Suppressor macrophage treated with lipopolysaccharide for 4 hours (primary cell): ENCODE data around the gene HOXB8.

Source experiments
- DNase-seq: peaks from one replicate; pipeline ENCODE4 v3.0.0-alpha.2; 2020

The HOXB8 gene

DNA sequence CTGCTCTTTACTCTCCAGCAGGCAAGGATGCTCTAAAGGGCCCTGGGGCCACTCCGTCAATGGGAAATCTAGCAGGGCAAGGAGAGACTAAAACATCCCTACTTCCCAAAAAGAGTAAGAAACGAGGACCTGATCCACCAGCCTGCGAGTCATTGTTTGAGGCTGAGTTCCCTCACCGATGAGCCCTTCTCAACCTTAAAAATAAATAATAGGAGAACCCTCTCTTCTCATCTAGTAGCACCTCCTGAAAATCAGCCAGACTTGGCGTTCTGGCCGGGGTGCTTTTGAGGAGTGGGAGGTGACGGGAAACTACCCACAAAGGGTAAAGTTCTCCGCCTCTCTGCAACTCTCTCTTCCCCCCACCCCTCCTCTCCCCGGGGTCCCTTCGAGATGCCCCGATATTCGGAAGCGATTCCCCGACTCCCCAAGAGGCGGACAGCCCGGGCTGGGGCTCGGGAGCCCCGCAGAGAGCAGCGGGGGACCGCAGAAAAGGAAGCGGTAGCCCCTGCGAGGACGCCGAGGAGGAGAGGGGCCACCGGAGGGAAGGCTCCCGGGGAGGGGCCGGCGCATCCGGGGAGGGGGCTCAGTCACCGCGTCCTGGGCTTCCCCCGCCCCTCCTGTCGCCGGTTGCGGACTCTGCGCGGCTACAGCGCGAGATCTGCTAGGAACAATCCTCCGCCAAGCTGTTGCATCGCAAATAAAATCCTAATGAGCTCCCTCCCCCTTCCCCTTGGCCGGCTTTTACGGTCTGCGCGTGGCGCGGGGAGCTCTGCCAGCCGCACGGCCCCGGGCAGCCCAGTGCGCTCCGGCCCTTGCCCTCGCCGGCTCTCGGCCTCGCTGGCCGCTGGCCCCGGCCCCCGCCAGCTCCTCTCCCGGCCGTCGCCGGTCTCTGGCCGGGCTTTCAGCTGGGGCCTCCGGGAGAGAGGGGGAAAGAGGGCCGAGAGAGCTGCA is 9.7 kb upstream of the HOXB8 start:
- no peak for DNase-seq

DNA sequence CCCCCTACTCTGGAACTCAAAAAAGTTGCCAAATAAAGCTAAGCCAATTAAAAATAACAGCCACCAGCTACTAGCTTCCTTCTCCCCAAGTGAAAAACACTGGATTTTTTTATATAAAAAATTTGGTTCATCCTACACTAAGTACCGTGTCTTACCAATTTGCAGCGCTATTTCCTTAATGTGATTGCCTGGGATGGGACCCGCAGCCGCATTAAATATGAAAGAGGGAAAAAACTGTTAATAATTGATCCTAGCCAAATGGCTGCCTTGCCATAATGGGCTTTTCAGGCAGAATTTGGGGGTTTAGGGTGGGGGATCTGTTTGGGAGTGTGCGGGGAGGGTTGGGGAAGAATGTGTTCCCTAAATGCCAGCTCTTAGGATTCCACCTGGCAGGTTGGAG is 9.0 kb upstream of the HOXB8 start:
- no peak for DNase-seq

DNA sequence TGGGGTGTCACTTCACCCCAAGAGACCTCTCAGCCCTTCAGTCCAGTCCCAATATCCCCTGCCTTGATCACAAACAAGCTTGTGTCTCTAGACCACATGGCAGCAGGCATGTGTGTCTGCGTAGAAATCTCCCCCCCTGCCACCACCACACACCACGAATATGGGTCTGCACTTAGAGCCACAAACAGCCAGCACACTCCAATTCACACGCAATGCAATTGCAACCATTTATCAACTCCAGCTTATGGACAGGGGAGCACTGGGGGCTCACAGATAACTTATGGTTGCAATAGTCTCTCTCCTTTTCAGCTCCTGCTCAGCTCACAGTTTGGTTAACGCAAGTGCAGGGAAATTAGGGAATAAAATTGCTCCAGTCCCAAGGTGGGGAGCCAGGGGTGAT is 8.5 kb upstream of the HOXB8 start:
- DNase-seq = no peak

GRCh38 chr17:48622857-48623256 is 7.8 kb upstream of the HOXB8 start:
- DNase-seq = no peak

GRCh38 chr17:48621410-48622392 is 6.6 kb upstream of the HOXB8 start:
- DNase-seq = no peak

GRCh38 chr17:48620461-48621139 is 5.5 kb upstream of the HOXB8 start:
- no peak for DNase-seq

GRCh38 chr17:48619826-48620449 is 4.8 kb upstream of the HOXB8 start:
- no peak for DNase-seq

DNA sequence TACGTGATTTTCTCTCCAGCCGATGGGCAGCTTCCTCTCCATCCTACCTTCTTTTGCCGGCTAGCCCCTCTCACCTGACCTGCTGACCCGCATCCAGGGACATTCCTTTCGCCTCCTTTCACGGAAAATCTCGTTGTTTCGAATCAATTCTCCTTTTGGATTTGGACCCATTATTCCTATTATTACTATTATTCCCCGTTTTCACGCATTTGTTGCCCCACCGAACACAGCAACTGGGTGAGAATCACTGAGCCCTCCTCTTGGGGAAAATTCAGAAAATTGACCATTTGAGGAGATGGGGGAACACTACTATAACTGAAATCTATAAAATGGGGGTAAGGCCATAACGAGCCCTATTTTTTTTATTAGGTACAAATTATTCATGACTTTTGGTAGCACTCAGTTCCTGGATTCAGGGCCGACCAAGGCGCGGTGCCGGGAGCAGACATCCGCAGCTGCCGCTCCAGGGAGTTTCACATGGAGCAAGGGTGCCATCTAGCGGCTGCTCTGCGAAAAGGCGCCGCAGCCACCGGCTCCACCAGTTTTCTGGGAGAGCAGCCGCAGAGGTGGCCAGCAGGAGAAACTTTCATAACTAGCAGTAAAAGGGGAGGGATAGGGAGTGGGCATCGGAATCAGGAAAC is 3.3 kb upstream of the HOXB8 start:
- DNase-seq = peak; percentile 90

GRCh38 chr17:48617471-48618255 is 2.6 kb upstream of the HOXB8 start:
- DNase-seq = no peak

DNA sequence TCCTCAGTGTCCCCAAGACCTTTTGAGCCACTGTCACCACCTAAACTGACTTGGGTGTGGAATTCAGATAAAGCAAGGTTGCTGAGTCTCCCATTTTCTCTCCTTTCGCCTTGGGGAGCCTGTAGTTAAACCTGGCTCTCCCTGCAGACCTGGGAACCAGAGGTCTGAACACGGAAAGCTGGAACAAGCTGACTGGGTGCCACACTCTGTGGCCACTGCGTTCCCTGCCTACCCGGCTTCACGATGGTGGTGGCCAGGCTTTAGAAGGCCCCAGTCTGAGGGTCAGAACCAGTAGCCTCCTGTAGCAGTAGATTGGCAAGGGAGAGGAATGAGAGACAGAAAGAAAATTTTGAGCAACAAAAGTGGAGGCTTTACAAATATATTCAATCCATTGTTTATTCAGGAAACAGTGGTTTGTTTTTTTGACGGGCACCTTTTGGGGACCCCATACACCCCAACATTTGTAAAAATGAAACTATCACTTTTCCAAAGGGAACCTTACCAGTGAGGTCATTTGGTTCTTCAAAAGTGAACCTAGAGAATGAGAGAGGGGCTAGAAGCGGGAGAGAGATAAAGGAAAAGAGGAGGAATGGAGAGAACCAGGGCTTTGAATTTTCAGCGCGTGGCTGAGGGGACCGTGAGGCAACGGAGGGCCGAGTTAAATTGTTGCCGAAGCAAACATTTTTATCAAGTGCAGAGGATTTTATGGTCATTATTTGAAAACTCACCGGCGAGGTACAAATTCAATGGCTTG is 1.8 kb upstream of the HOXB8 start:
- no peak for DNase-seq

DNA sequence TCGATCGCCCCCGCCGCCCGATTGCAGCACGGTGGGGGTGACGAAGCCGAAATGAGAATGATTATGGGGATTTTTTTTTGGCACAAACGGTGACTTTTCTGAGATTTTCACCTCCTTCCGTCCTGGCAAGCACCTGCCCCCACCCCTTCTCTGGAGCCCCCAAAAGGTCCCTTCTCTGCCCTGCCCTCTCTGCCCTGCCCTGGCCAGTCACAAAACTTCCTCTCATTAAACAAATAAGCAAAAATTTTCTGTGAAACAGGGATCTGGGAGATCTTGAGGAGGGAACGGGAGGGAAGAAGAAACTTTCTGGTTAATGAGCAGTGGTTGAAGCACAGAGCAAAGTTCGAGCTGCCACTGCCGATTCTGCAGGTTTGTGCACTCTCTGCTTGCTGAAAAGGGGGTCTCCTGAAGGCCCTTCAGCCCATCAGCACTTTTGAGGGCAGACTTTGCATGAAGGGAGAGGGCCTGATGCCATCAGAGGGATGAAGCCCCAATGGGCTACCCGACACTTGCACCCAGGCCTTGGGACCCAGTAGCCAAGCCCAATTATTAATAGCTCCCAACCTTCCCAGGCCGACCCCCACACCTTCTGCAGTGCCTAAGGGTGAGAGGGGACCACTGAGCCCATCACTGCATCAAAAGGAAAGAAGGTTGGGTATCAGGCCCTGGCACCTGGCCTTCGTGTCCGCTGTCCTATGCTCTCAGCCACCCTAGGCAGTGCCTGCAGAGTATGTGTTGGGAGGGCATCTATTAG is 1.0 kb upstream of the HOXB8 start:
- DNase-seq = no peak

DNA sequence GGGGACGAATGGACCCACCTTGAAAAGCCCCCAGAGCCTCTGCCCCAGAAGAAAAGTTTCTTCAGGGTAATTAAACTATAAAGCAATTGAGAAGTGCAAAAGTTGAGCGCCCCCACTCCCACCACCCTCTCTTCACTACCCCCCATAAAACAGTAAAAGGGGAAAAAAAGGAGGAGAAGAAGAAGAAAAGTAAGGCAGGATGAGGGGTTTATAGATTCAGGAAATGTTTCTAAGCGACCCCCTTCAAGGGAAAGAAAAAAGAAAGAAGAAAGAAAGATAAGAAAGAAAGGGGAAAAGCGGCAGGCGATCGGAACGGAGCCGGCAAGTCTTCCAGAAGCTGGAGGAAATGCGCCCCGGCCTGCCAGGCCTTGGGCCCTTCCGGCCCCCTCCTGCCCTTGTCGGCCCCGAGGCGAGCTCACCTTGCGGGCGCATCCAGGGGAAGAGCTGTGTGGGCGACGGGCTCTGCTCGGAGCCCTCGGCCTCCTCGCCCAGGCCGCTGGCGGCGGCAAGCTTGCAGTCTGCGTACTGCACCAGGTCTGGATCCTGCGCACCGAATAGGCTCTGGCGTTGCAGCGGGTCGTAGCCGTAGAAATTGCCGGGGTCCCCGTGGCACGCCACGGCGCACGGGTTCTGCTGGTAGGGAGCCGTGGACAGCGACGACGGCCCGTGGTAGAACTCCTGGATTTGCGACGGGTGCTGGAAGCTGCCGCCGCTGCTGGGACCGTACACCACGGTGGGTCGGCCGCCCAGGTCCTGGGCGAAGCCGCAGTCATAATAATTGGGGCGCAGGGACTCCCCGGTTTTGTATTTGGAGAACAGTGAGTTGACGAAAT is 1.0 kb downstream of the HOXB8 start:
- no peak for DNase-seq

GRCh38 chr17:48612854-48613691 is 2.0 kb downstream of the HOXB8 start:
- peak; percentile 45 for DNase-seq

GRCh38 chr17:48612456-48612853 is 2.6 kb downstream of the HOXB8 start:
- no peak for DNase-seq

DNA sequence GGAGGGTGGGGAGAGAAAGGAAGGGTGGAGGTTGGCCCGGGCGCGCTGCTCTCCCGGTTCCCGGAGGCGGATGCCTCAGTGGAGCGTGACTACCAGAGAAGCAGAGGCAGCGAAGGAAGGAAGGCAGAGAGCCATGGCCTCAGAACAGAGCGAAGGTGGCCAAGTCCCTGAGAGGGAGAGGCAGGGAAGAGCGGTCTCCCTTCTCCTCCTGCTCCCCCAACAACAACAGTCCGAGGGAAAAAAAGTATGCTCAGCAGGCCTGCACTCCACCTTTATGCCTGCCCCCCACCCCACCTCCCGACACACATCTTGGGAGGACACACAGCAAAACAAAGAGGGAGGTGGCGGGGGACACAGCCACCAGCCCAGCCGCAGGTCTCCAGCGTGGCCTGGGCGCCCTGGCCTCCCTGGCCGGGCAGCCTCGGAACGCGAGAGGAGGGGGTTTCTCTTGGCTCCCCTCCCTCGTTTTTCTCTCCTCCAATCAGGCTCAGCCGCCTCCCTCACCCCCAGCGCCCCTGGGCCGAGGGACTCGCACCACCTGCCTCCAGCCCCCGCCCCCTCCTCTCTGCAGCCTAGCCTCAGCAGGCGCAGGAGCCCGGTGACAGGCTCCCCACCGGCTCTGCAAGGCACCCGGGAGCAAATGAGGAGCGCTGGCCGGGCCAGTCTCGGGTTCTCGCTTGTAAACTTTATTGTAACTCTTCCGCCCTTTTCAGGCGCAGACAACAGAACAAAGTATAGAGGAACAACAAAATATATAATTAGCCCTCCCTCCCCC is 3.2 kb downstream of the HOXB8 start:
- DNase-seq = peak; percentile 25

DNA sequence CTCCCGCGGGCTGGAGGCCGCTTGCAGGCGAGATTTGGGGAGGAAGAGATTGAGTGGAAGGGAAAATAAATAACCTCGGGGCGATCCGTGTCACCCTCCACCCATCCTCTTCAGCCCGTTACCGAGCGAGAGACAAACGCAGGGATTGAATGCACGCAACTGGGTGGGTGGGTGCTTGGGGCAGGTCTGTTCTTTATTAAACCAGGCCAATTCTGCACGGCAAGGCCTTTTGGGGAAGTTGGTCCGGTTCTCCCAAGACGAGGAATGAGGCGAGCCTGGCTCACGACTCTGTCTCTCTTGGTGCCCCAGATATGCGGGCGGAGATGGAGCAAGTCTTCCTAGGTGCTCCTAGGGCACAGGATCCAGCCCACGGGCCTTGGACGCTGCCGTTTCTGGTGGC is 3.9 kb downstream of the HOXB8 start:
- DNase-seq = peak; percentile 49
